ENCODE results near the gene COG5.

The COG5 gene

GRCh38 chr7:107605218-107605815 is 41.6 kb upstream of the COG5 start (continued):
- TF ChIP-seq HIC1 (tag by site-specific recombination; IDR thresholded peaks at IDR 0.05) = no peak

GRCh38 chr7:107600816-107601215 is 37.1 kb upstream of the COG5 start:
- CTCF ChIA-PET = no interaction called here
- POLR2A ChIA-PET = no interaction called here
- TF ChIP-seq OSR2 (tag by site-specific recombination; IDR thresholded peaks at IDR 0.05) (no peak), ZBTB20 (tag by site-specific recombination; IDR thresholded peaks at IDR 0.05) (no peak), CTCF (tag by site-specific recombination; IDR thresholded peaks at IDR 0.05) (no peak), ZNF148 (tag by site-specific recombination; IDR thresholded peaks at IDR 0.05; ENCODE audit: borderline replicate concordance) (no peak), ZNF585B (tag by site-specific recombination; IDR thresholded peaks at IDR 0.05) (no peak), ZNF645 (tag by site-specific recombination; IDR thresholded peaks at IDR 0.05) (no peak), ZNF529 (tag by site-specific recombination; IDR thresholded peaks at IDR 0.05; ENCODE audit: insufficient replicate concordance) (no peak), ZNF398 (tag by site-specific recombination; IDR thresholded peaks at IDR 0.05) (no peak), ZNF610 (tag by site-specific recombination; IDR thresholded peaks at IDR 0.05; ENCODE audit: borderline replicate concordance) (no peak), ZNF37A (tag by site-specific recombination; IDR thresholded peaks at IDR 0.05) (no peak), ZFHX2 (tag by site-specific recombination; conservative IDR thresholded peaks at IDR 0.05) (no peak), SCRT1 (tag by site-specific recombination; IDR thresholded peaks at IDR 0.05; ENCODE audit: borderline replicate concordance) (no peak), ZNF426 (tag by site-specific recombination; IDR thresholded peaks at IDR 0.05) (no peak), RBAK (tag by site-specific recombination; IDR thresholded peaks at IDR 0.05) (no peak), ZFP3 (tag by site-specific recombination; IDR thresholded peaks at IDR 0.05; ENCODE audit: low read depth) (no peak), ZNF664 (tag by site-specific recombination; IDR thresholded peaks at IDR 0.05) (no peak), ZNF350 (tag by site-specific recombination; IDR thresholded peaks at IDR 0.05) (no peak)

More at GRCh38 chr7:107600816-107601215, 37.1 kb upstream of the COG5 start:
- Histone ChIP-seq H3K27ac (ENCODE audit: extremely low read depth, low read depth, low read length) (no peak overlapping the region), H3K4me3 (ENCODE audit: low read depth, low read length) (no peak overlapping the region), H3K4me1 (ENCODE audit: control insufficient read depth, insufficient read depth, low read length) (peaks cover 3% of the 10 kb centered on the region), H3K36me3 (ENCODE audit: control insufficient read depth in 2 of 2, insufficient read depth in 1 of 2, low read length in 2 of 2) (peaks cover 7 to 9% of the 10 kb centered on the region in 2 experiments), H3K9me3 (ENCODE audit: control insufficient read depth, insufficient read depth, low read depth, low read length) (no peaks in the 10 kb centered on the region)

Data from HEK293 (cell line).